Natural killer cell (primary cell): ENCODE data around the gene MOV10L1. TPM values are rescaled to one million over a fixed set of nuclear protein-coding genes. Genes with fewer than 3 reads are reported as not detected.
"Not testable (repeated sequence)": the region's sequence is repeated elsewhere in the genome, so short reads cannot be mapped to it uniquely, and the experiment has no call there.

Experiments used
- ATAC-seq, 3 donors: fragments of 150-1000 bp in 2 of 3; fragments of 200-7000 bp in 1 of 3; cut with Tn5 transposase; 1 replicate in 1 of 3; 2 replicates in 2 of 3; pipeline ENCODE4 v1.10.0; 2021; ENCODE audit warnings: mild to moderate bottlenecking in 2 of 3, moderate library complexity in 2 of 3
- DNase-seq, 2 donors: peaks; one replicate each; pipeline versions ENCODE4 v3.0.0 to v3.0.0-alpha.2; 2013 to 2021; ENCODE audit warnings: mixed read lengths in 1 of 2
- H3K27ac ChIP-seq: one replicate; pipeline ENCODE4 v1.5.1; 2013; ENCODE audit warnings: mild to moderate bottlenecking, low read length
- H3K27me3 ChIP-seq: one replicate; pipeline ENCODE4 v1.6.1; 2013; ENCODE audit warnings: low read length; ENCODE audit not compliant: control insufficient read depth, insufficient read depth
- H3K36me3 ChIP-seq: one replicate; pipeline ENCODE4 v1.6.1; 2013; ENCODE audit warnings: low read length; ENCODE audit not compliant: control insufficient read depth, insufficient read depth
- H3K4me1 ChIP-seq: one replicate; pipeline ENCODE4 v1.6.1; 2013; ENCODE audit warnings: low read length; ENCODE audit not compliant: control insufficient read depth, insufficient read depth
- H3K4me3 ChIP-seq: one replicate; pipeline ENCODE4 v1.5.1; 2013; ENCODE audit warnings: low read length
- H3K9me3 ChIP-seq: one replicate; pipeline ENCODE4 v1.6.1; 2013; ENCODE audit warnings: low read length; ENCODE audit not compliant: control insufficient read depth, insufficient read depth
- H3K27ac Mint-ChIP-seq, 2 donors: one replicate each; pipeline ENCODE4 v1.8.0; 2022; ENCODE audit warnings: mild to moderate bottlenecking in 2 of 2, mixed read lengths in 2 of 2, moderate library complexity in 1 of 2
- H3K27me3 Mint-ChIP-seq, 2 donors: one replicate each; pipeline ENCODE4 v1.8.0; 2022; ENCODE audit warnings: low read depth in 2 of 2, mixed read lengths in 2 of 2
- H3K36me3 Mint-ChIP-seq: one replicate; pipeline ENCODE4 v1.8.0; 2022; ENCODE audit warnings: mixed read lengths
- H3K4me1 Mint-ChIP-seq, 2 donors: one replicate each; pipeline ENCODE4 v1.8.0; 2022; ENCODE audit warnings: mixed read lengths in 2 of 2
- H3K4me3 Mint-ChIP-seq: one replicate; pipeline ENCODE4 v1.8.0; 2022; ENCODE audit warnings: mild to moderate bottlenecking, moderate library complexity, mixed read lengths
- H3K9me3 Mint-ChIP-seq, 2 donors: one replicate each; pipeline ENCODE4 v1.8.0; 2022; ENCODE audit warnings: mixed read lengths in 2 of 2
- CTCF ChIP-seq: fragments of 200-600 bp; IDR thresholded peaks from one replicate; pipeline ENCODE4 v1.8.0; 2022; ENCODE audit warnings: antibody characterized with exemption
- WGBS: methylation state at CpG from one replicate; pipeline ENCODE4 v1.1.7; 2013; ENCODE audit warnings: missing lambda C conversion rate; ENCODE audit not compliant: insufficient coverage; 5-methylcytosine and 5-hydroxymethylcytosine counted together
- intact Hi-C: fragments of 100-400 bp; cut with micrococcal nuclease; formaldehyde crosslinking; loops from one replicate; pipeline ENCODE4 v1.14.2; 2022
- total RNA-seq, 4 donors: library from RNA; stranded (reverse); fragments of 120-200 nt in 1 of 4; gene quantifications; one replicate each; pipeline versions ENCODE4 v1.2.3 to v1.2.4, GENCODE V29; 2013 to 2022

Gene MOV10L1
- total RNA-seq, 3 donors from 2014 or later (not counting 1 experiment from before 2014, with no cell fraction given), result 1.0 to 1.7 TPM; not detected in 1

- ATAC-seq, result no peak
- no peak overlapping the region for H3K27ac Mint-ChIP-seq
- H3K9me3 Mint-ChIP-seq, result no peaks in the 10 kb centered on the region
- TF ChIP-seq CTCF, result no peak
- H3K27ac ChIP-seq, result no peak overlapping the region
- peaks cover 24 to 30% of the 10 kb centered on the region in 2 donors for H3K4me1 Mint-ChIP-seq
- no peaks in the 10 kb centered on the region for H3K27me3 Mint-ChIP-seq
- no peak for DNase-seq
- H3K9me3 ChIP-seq, result no peaks in the 10 kb centered on the region
- H3K36me3 Mint-ChIP-seq, result no peaks in the 10 kb centered on the region
- H3K4me3 Mint-ChIP-seq, result peak overlapping the region; percentile 87
- peak overlapping the region; percentile 19 for H3K4me3 ChIP-seq
- intact Hi-C loops, result no loop called here
- WGBS, result 87% methylated on average over 12 of the region's 13 CpGs
- no peaks in the 10 kb centered on the region for H3K27me3 ChIP-seq
- peaks cover 24% of the 10 kb centered on the region for H3K4me1 ChIP-seq
- H3K36me3 ChIP-seq, result peaks cover 15% of the 10 kb centered on the region
These were observed 112.4 kb downstream of the MOV10L1 start for GRCh38 chr22:50202130-50202666.

GRCh38 chr22:50203288-50203687 lies 113.5 kb downstream of the MOV10L1 start:
- H3K4me1 ChIP-seq, result peaks cover 29% of the 10 kb centered on the region
- 100% methylated on average over 1 of the region's 1 CpG for WGBS

GRCh38 chr22:50204571-50204970 lies 114.8 kb downstream of the MOV10L1 start:
- intact Hi-C loops, result no loop called here
- no peak for ATAC-seq

More at GRCh38 chr22:50203288-50203687, 113.5 kb downstream of the MOV10L1 start:
- Histone ChIP-seq H3K27me3 (no peaks in the 10 kb centered on the region), H3K9me3 (no peaks in the 10 kb centered on the region), H3K36me3 (peaks cover 15% of the 10 kb centered on the region), H3K4me3 (no peak overlapping the region), H3K27ac (no peak overlapping the region)
- Mint-ChIP-seq H3K36me3 (no peaks in the 10 kb centered on the region), H3K27me3 (no peaks in the 10 kb centered on the region), H3K4me1 (peaks cover 24 to 30% of the 10 kb centered on the region in 2 donors), H3K4me3 (no peak overlapping the region), H3K27ac (no peak overlapping the region), H3K9me3 (no peaks in the 10 kb centered on the region)
- ATAC-seq (no peak), DNase-seq (no peak)
- no peak for TF ChIP-seq CTCF
- intact Hi-C loops, result no loop called here

GRCh38 chr22:50204998-50205397 lies 115.2 kb downstream of the MOV10L1 start:
- H3K4me3 ChIP-seq, H3K27ac ChIP-seq, intact Hi-C loops, H3K27me3 ChIP-seq, H3K36me3 Mint-ChIP-seq, H3K4me3 Mint-ChIP-seq, H3K9me3 ChIP-seq, H3K27me3 Mint-ChIP-seq, H3K9me3 Mint-ChIP-seq, ATAC-seq, DNase-seq: not testable (repeated sequence)
- Mint-ChIP-seq H3K27ac (peak overlapping the region in 1 of 2 donors; percentile 27), H3K4me1 (peaks cover 28 to 29% of the 10 kb centered on the region in 2 donors)
- 93% methylated on average over 9 of the region's 9 CpGs for WGBS
- Histone ChIP-seq H3K4me1 (peaks cover 28% of the 10 kb centered on the region), H3K36me3 (peaks cover 16% of the 10 kb centered on the region)

More at GRCh38 chr22:50204571-50204970, 114.8 kb downstream of the MOV10L1 start:
- Histone ChIP-seq H3K27ac (no peak overlapping the region), H3K4me3 (no peak overlapping the region), H3K36me3 (peaks cover 16% of the 10 kb centered on the region), H3K27me3 (no peaks in the 10 kb centered on the region), H3K4me1 (peaks cover 28% of the 10 kb centered on the region), H3K9me3 (no peaks in the 10 kb centered on the region)
- no peak for TF ChIP-seq CTCF
- Mint-ChIP-seq H3K27me3 (no peaks in the 10 kb centered on the region), H3K36me3 (no peaks in the 10 kb centered on the region), H3K27ac (peak overlapping the region in 1 of 2 donors; percentile 27), H3K9me3 (no peaks in the 10 kb centered on the region), H3K4me3 (no peak overlapping the region), H3K4me1 (peaks cover 24 to 29% of the 10 kb centered on the region in 2 donors)
- 91% methylated on average over 7 of the region's 7 CpGs for WGBS
- no peak for DNase-seq
